ENCODE results near the gene CX3CL1. TPM values are rescaled to one million over a fixed set of nuclear protein-coding genes. Genes with fewer than 3 reads are reported as not detected.
A peak's percentile ranks its signal among the peaks of the same experiment; 100 is the strongest.

CX3CL1 gene
- total and polyA plus RNA-seq, 10 of the 15 experiments (the other 5 are each of a cell fraction or from before 2014, with no cell fraction given), result 0.03 to 1.2 (median 0.46) TPM

GRCh38 chr16:57349212-57350031, 22.9 kb upstream of the CX3CL1 start:
- CTCF ChIA-PET, result interaction anchor here (1.0 to 2.1 kb wide), 4 partner anchors 8 to 68 kb away, joined by 3 to 17 read pairs (median 5); no protein-coding TSS in a partner anchor
- TF ChIP-seq MAX (IDR thresholded peaks at IDR 0.05; ENCODE audit: low read depth, low read length) (no peak), STAT1 (conservative IDR thresholded peaks at IDR 0.05) (no peak), ZBTB33 (IDR thresholded peaks at IDR 0.05) (no peak), SMAD5 (IDR thresholded peaks at IDR 0.05; ENCODE audit: low read depth) (no peak), ASH2L (IDR thresholded peaks at IDR 0.05; ENCODE audit: borderline replicate concordance, low read depth) (no peak), RB1 (IDR thresholded peaks at IDR 0.05; ENCODE audit: borderline replicate concordance) (no peak), NFYB (IDR thresholded peaks at IDR 0.05; ENCODE audit: insufficient read depth, low read depth, low read length) (peak; percentile 52; the same call in 1 of the 2 replicates), REST (IDR thresholded peaks at IDR 0.05; ENCODE audit: low read depth, low read length) (no peak), CREM (IDR thresholded peaks at IDR 0.05; ENCODE audit: low read depth) (peak; percentile 63; the same call in 1 of the 2 replicates), RELB (IDR thresholded peaks at IDR 0.05; ENCODE audit: low read depth) (peak; percentile 93), TARDBP (IDR thresholded peaks at IDR 0.05; ENCODE audit: borderline replicate concordance) (no peak), ZNF622 (IDR thresholded peaks at IDR 0.05) (no peak), ZZZ3 (IDR thresholded peaks at IDR 0.05; ENCODE audit: control insufficient read depth, insufficient read length, low read depth) (no peak), EZH2 (IDR thresholded peaks at IDR 0.05; ENCODE audit: borderline replicate concordance, control insufficient read depth, low read depth, low read length) (no peak)

More at GRCh38 chr16:57349212-57350031, 22.9 kb upstream of the CX3CL1 start:
- H3K9me3 ChIP-seq (replicated peaks; ENCODE audit: control insufficient read depth, insufficient read depth, low read length), result no peaks in the 10 kb centered on the region; the same call in 1 of the 3 replicates
- peak overlapping the region; percentile 53; the same call in 1 of the 2 replicates for H3K4me3 ChIP-seq
- FAIRE-seq (no peak), DNase-seq (ENCODE audit: low read depth, low spot score) (peak; percentile 44), ATAC-seq (peak; percentile 97)
- in situ Hi-C loops (cut with MboI) (no loop called here), intact Hi-C loops (cut with micrococcal nuclease; ENCODE audit: unreplicated experiment) (loop anchor here (10.0 kb wide), 1 partner anchor 255 kb away; no protein-coding TSS in a partner anchor)
- WGBS (ENCODE audit: insufficient coverage, insufficient replicate concordance, low lambda C conversion rate, missing lambda C conversion rate), result 3% methylated on average over 14 of the region's 14 CpGs
- no peak overlapping the region for H3K9ac ChIP-seq (ENCODE audit: control insufficient read depth, insufficient read depth, low read length)
- no peaks in the 10 kb centered on the region for H4K20me1 ChIP-seq (ENCODE audit: control insufficient read depth, insufficient read depth)
- H3K79me2 ChIP-seq (ENCODE audit: control insufficient read depth, insufficient read depth, low read length), result no peaks in the 10 kb centered on the region
- H3K4me2 ChIP-seq (ENCODE audit: control insufficient read depth, insufficient read depth), result peak overlapping the region; percentile 74
- peaks cover 27% of the 10 kb centered on the region for H3K4me1 ChIP-seq (ENCODE audit: control insufficient read depth, insufficient read depth, low read length)
- ChIA-PET SMC1A (ENCODE audit: uncharacterized antibody, unreplicated experiment) (interaction anchor here (0.6 to 2.3 kb wide), 12 partner anchors 10 to 68 kb away, joined by 3 to 14 read pairs (median 4); no protein-coding TSS in a partner anchor), POLR2A (interaction anchor here (0.5 to 1.2 kb wide), 12 partner anchors 8 to 194 kb away, joined by 3 to 10 read pairs (median 4); partner anchors contain the start of genes ADGRG5, ARL2BP and CCL22), RAD21 (ENCODE audit: unreplicated experiment) (interaction anchor here (0.6 to 2.1 kb wide), 15 partner anchors 8 to 229 kb away, joined by 3 to 11 read pairs (median 4); no protein-coding TSS in a partner anchor)
- H3K27ac ChIP-seq (ENCODE audit: control insufficient read depth, insufficient read depth), result no peak overlapping the region
- no peaks in the 10 kb centered on the region for H3K27me3 ChIP-seq (replicated peaks in 1 of 2; ENCODE audit: control insufficient read depth in 2 of 2, insufficient read depth in 2 of 2, low read length in 1 of 2)
- peak overlapping the region; percentile 37 for H2AFZ ChIP-seq (ENCODE audit: control insufficient read depth, low read depth, low read length)
- no peaks in the 10 kb centered on the region for H3K36me3 ChIP-seq (ENCODE audit: control insufficient read depth in 2 of 2, insufficient read depth in 2 of 2, low read length in 1 of 2)
- TSS peak; percentile 92 for BruUV-seq (replicated peaks)
